Prostate gland (tissue), 2 donors: ENCODE results near the gene CTTN. TPM values are rescaled to one million over a fixed set of nuclear protein-coding genes. Genes with fewer than 3 reads are reported as not detected.

Experiments
- DNase-seq: peaks from one replicate; pipeline ENCODE4 v3.0.0-alpha.2; 2019; ENCODE audit warnings: low spot score
- H3K27ac ChIP-seq, 2 donors: fragments of 200-600 bp; sonication (generic); 2 replicates each; pipeline ENCODE4 v1.5.1; 2017 to 2019
- H3K27me3 ChIP-seq: fragments of 200-600 bp; sonication (generic); replicated peaks from 2 replicates; pipeline ENCODE4 v1.5.1; 2019; ENCODE audit not compliant: insufficient read depth
- H3K36me3 ChIP-seq, 2 donors: fragments of 200-600 bp; sonication (generic); 1 replicate in 1 of 2; 2 replicates in 1 of 2; pipeline versions ENCODE4 v1.5.1 to v1.8.1; 2017 to 2019
- H3K4me1 ChIP-seq: fragments of 200-600 bp; sonication (generic); replicated peaks from 2 replicates; pipeline ENCODE4 v1.5.1; 2019
- H3K4me3 ChIP-seq, 2 donors: fragments of 200-600 bp; sonication (generic); 2 replicates each; pipeline ENCODE4 v1.5.1; 2017 to 2019
- H3K9me3 ChIP-seq: fragments of 200-600 bp; sonication (generic); 2 replicates; pipeline ENCODE4 v1.5.1; 2017
- POLR2A ChIP-seq: fragments of 450-650 bp; IDR thresholded peaks from one replicate; pipeline ENCODE4 v1.6.1; 2016; ENCODE audit warnings: antibody characterized with exemption, mild to moderate bottlenecking
- POLR2AphosphoS5 ChIP-seq: sonication (generic); formaldehyde crosslinking; IDR thresholded peaks from one replicate; pipeline ENCODE4 v1.6.1; 2017; ENCODE audit warnings: antibody characterized with exemption
- WGBS: methylation state at CpG from one replicate; pipeline ENCODE4 v1.1.5; 2018; 5-methylcytosine and 5-hydroxymethylcytosine counted together
- intact Hi-C: fragments of 100-400 bp; cut with DNase I; formaldehyde crosslinking; loops from one replicate; pipeline ENCODE4 v1.14.2; 2022
- total RNA-seq, 2 donors: library from RNA; depleted of rRNA; stranded (reverse); fragments of >200 nt; gene quantifications; one replicate each; pipeline ENCODE4 v1.1.0, GENCODE V29; 2016
- TF ChIP-seq, protein P1 (sequence below), 4 experiments: fragments of 200-600 bp in 2 of 4; fragments of 450-650 bp in 2 of 4; sonication (generic) in 2 of 4; IDR thresholded peaks; 1 replicate in 3 of 4; 2 replicates in 1 of 4; pipeline ENCODE4 v1.5.1; 2016 to 2019; ENCODE audit warnings: antibody characterized with exemption in 4 of 4, mild to moderate bottlenecking in 2 of 4, moderate library complexity in 2 of 4

Gene CTTN
- total RNA-seq, 2 donors from 2014 or later: 208 to 348 TPM

DNA sequence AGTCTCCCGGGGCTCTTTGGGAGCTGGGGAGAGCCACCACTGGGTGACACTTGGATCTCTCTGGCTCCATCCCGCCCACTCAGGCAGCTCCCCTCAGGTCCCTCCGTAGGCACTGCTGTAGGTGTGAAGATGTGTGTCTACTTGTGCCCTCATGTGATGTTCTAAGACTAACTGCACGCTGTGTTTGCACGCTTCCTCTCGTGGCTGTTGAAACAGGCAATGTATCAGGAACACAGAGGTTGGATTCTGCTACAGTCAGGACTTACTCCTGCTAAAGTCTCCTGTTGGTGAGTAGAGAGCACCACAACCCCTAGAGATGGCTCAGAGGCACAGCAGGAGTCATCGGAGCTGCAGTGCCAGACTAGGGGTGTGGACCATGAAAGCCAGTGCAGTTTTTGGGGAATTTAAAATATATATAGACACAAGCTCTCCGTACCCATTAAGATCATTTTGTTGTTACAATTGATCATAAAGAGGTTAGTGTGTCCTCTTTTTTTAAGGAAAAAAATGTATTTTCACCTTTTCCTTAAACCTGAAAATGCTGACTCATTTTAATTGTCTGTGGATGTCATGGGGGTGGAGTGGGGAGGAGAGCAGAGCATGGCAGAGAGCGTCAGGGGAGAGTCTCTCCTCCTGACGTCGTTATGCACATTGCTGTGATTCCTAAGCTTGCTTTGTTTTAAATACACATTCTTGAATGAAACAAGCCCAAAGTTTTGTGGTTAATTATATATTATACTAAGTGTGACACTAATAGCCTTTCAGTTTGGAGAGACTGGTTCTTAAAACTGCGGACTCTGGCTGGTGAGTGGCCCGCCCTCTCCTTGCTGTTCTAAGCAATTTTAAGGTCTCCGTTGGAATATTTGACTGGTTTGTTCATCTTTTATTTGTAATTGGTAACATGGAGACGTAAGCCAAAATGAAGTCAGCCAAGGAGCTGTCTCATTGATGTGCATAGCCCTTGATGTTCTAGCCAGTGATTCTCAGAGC, 16.2 kb upstream of the CTTN start:
- H3K4me1 ChIP-seq: peaks cover 4% of the 10 kb centered on the region
- H3K36me3 ChIP-seq: peaks cover 0 to 7% of the 10 kb centered on the region in 2 donors
- no peaks in the 10 kb centered on the region for H3K9me3 ChIP-seq
- TF ChIP-seq POLR2A: no peak
- TF ChIP-seq, protein P1, sequence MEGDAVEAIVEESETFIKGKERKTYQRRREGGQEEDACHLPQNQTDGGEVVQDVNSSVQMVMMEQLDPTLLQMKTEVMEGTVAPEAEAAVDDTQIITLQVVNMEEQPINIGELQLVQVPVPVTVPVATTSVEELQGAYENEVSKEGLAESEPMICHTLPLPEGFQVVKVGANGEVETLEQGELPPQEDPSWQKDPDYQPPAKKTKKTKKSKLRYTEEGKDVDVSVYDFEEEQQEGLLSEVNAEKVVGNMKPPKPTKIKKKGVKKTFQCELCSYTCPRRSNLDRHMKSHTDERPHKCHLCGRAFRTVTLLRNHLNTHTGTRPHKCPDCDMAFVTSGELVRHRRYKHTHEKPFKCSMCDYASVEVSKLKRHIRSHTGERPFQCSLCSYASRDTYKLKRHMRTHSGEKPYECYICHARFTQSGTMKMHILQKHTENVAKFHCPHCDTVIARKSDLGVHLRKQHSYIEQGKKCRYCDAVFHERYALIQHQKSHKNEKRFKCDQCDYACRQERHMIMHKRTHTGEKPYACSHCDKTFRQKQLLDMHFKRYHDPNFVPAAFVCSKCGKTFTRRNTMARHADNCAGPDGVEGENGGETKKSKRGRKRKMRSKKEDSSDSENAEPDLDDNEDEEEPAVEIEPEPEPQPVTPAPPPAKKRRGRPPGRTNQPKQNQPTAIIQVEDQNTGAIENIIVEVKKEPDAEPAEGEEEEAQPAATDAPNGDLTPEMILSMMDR (IDR thresholded peaks at IDR 0.05): no peak
- no peak for TF ChIP-seq POLR2AphosphoS5
- no peak overlapping the region for H3K27ac ChIP-seq
- intact Hi-C loops: no loop called here
- no peaks in the 10 kb centered on the region for H3K27me3 ChIP-seq
- WGBS: 58% methylated on average over 15 of the region's 15 CpGs
- H3K4me3 ChIP-seq: no peak overlapping the region
- DNase-seq: no peak

GRCh38 chr11:70383664-70384565, 14.4 kb upstream of the CTTN start:
- DNase-seq: no peak
- TF ChIP-seq, protein P1 (IDR thresholded peaks at IDR 0.05): no peak
- no peak for TF ChIP-seq POLR2A
- peak; percentile 5 for TF ChIP-seq POLR2AphosphoS5
- Histone ChIP-seq H3K36me3 (no peaks in the 10 kb centered on the region), H3K27me3 (no peaks in the 10 kb centered on the region), H3K4me3 (no peak overlapping the region), H3K9me3 (no peaks in the 10 kb centered on the region), H3K27ac (no peak overlapping the region), H3K4me1 (peaks cover 4% of the 10 kb centered on the region)
- intact Hi-C loops: no loop called here
- 58% methylated on average over 11 of the region's 11 CpGs for WGBS

- no peaks in the 10 kb centered on the region for H3K9me3 ChIP-seq
- no peak for DNase-seq
- 87% methylated on average over 18 of the region's 18 CpGs for WGBS
Measured at GRCh38 chr11:70384566-70385152, 13.7 kb upstream of the CTTN start.

DNA sequence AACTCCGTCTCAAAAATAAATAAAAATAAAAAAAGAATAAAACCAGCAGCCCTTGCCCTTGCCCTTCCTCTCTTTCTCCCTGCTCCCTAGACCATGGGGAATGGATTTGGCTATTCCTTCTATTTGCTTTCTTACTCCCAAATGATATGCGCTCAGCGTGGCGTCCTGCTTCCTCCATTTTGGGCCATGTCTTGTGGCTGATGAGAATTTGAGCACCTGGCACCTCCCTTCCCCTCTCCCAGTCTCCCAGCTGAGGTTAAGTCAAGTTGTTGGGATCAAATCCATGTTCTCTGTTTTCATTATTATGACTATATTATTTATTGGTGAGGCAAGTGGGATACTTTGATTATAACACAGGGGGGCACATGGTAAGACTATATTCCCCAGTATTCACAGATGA, 10.8 kb upstream of the CTTN start:
- WGBS: 94% methylated on average over 4 of the region's 4 CpGs
- DNase-seq: no peak
- intact Hi-C loops: no loop called here

More at GRCh38 chr11:70384566-70385152, 13.7 kb upstream of the CTTN start:
- no peak overlapping the region for H3K27ac ChIP-seq
- no peak overlapping the region for H3K4me3 ChIP-seq
- no peaks in the 10 kb centered on the region for H3K36me3 ChIP-seq
- no peaks in the 10 kb centered on the region for H3K27me3 ChIP-seq
- intact Hi-C loops: no loop called here
- peaks cover 4% of the 10 kb centered on the region for H3K4me1 ChIP-seq
- TF ChIP-seq, protein P1 (IDR thresholded peaks at IDR 0.05): no peak
- TF ChIP-seq POLR2A: no peak
- no peak for TF ChIP-seq POLR2AphosphoS5

More for the DNA sequence above, 10.8 kb upstream of the CTTN start:
- Histone ChIP-seq H3K4me1 (peaks cover 4% of the 10 kb centered on the region), H3K27me3 (no peaks in the 10 kb centered on the region), H3K27ac (no peak overlapping the region), H3K36me3 (no peaks in the 10 kb centered on the region), H3K9me3 (no peaks in the 10 kb centered on the region), H3K4me3 (no peak overlapping the region)
- TF ChIP-seq POLR2A (no peak), POLR2AphosphoS5 (no peak)
- TF ChIP-seq, protein P1 (IDR thresholded peaks at IDR 0.05): no peak
